Muscle of back (tissue), 11 donors: ENCODE data around the gene MUSK. TPM values are rescaled to one million over a fixed set of nuclear protein-coding genes. Genes with fewer than 3 reads are reported as not detected.

Experiments
- DNase-seq, 3 donors: peaks; one replicate each; pipeline versions ENCODE4 v3.0.0 to v3.0.0-alpha.2; 2013
- polyA plus RNA-seq, 10 donors: library from polyadenylated mRNA; unstranded; fragments of 120-200 nt; gene quantifications; one replicate each; pipeline ENCODE4 v1.2.1, GENCODE V29; 2013; ENCODE audit not compliant: insufficient read length in 10 of 10

MUSK gene
- polyA plus RNA-seq, 10 donors = 7.4 to 19.9 (median 11.2) TPM

GRCh38 chr9:110691002-110691549, 22.5 kb downstream of the MUSK start:
- no peak for DNase-seq

- DNase-seq = peak in 1 of 3 donors; percentile 21
These were observed 27.3 kb downstream of the MUSK start for GRCh38 chr9:110695846-110696245.

DNA sequence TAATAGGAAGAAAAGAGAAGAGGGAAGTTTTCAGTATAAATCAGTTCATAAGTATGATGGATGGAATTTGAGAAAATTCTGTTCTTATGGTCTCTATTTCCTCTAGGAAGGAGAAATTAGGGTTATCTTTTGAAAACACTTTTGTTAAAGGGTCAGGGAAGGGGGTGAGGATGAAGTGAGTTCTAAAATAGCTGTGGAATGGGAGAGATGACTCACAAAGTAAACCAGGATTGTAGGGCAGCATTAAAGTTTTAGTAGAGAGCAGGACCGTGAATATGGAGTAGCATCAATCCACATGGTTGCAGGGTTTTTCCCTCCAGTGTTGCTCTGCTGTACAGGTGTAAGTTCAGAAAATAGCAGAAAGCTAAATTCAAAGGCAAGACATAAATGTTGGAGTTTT, 32.4 kb downstream of the MUSK start:
- DNase-seq = no peak

- DNase-seq = no peak
These were observed 35.1 kb downstream of the MUSK start for GRCh38 chr9:110703669-110704068.

GRCh38 chr9:110707419-110707818, 38.8 kb downstream of the MUSK start:
- DNase-seq = no peak

GRCh38 chr9:110710420-110710819, 41.8 kb downstream of the MUSK start:
- no peak for DNase-seq

GRCh38 chr9:110712955-110713354, 44.4 kb downstream of the MUSK start:
- DNase-seq = peak in 1 of 3 donors; percentile 17

GRCh38 chr9:110714314-110714713, 45.7 kb downstream of the MUSK start:
- no peak for DNase-seq

GRCh38 chr9:110728058-110728457, 59.5 kb downstream of the MUSK start:
- DNase-seq = peak in 1 of 3 donors; percentile 22

- DNase-seq = no peak
These were observed 61.0 kb downstream of the MUSK start for GRCh38 chr9:110729641-110730040.

- DNase-seq = no peak
These were observed 62.9 kb downstream of the MUSK start for GRCh38 chr9:110731437-110732028.

DNA sequence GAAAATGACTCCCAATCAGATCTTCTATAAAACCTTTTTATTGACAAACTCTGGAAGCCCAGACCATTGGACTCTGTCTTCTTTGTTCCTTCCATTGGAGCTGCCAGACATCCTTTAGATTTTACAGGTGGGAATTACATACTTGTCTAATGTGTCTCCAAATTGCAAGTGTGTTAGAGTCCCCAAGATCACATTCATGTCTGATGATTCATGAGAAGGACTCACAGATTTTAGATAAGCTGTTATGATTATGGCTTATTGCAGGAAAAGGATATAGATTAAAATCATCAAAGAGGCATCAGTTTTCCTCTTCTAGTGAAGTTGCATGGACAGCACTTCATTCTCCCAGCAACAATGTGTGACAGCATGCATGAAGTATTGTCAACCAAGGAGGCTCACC, 70.4 kb downstream of the MUSK start:
- no peak for DNase-seq

DNA sequence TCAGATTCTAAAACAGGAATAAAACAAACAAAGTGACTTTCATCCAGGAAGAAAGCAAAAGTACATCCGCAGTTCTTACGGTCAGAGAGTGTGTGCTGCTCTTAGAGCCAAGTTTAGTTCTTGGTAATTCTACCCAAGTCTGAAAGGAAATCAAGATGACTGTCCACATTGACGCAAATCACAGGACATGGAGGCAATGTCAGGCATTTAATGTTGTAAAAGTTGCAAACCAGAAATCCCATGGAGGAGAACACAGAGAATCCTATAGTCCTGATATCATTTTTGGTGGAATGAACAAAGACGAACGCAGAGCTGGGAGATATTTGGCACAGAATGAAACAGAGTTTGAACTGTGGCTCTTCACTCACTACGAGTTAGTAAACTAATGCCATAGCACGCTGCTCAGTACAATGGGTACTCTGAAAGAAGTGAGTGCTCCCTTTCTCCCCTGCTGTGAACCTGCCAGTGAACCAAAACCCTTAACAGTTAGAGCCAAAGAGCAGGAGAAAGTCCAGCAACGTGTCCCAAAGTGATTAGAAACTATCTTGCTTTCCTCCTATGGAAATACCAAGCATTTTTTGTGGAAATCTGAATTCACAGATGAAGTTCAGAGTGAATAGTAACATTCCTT, 74.3 kb downstream of the MUSK start:
- DNase-seq = peak; percentile 62 to 85 (median 63)

- DNase-seq = peak; percentile 54 to 94 (median 76)
These were observed 76.3 kb downstream of the MUSK start for GRCh38 chr9:110744715-110745384.

DNA sequence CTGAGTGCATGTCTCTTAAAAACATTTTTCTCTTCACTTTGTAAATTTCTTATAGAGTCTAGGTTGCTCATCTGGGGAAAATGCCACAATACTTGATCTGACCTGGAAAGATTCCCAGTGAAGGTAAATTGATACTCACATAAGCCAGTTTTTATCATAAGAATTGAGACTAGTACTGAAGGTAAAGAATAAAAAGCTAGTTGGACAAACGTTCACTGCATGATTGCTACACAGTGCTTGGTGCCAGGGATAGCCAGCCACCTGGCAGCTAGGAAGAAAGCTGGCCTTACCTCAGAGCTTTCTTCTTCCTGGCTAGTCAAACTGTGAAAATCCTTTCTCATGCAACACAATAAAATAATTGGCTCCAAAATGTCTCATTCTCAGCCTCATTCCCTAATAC, 77.1 kb downstream of the MUSK start:
- DNase-seq = peak in 2 of 3 donors; percentile 51 to 67

- no peak for DNase-seq
These were observed 77.8 kb downstream of the MUSK start for GRCh38 chr9:110746211-110746930.

DNA sequence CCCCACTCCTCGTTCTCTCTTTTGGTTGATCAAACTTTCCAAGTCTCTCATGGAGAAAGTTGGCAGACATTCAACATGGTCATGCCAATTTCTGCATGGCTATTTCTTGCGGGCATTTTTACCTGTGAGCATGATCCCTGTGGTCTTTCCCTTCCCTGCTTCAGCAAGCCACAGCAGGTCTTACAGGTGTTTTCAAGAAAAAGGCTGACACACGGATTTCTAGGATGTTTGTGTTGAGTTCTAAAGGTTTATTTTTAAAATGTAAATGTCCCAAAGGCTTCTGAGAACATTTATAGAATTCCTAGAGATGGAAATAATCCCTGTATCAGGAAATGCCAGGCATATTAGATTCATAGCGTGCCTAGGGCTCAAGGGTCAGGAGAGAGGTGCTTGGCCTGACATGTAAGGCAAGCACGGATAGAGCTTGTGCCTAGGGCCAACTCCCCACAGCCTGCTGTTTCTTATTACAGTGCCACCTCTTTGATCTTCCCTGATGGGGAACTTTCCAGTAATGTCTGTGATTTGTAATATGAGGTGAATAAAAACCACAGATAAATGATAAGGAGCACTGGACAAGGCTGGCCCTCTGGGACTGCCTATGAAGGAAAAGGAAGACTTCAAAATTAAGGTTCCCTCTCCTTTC, 79.8 kb downstream of the MUSK start:
- DNase-seq = no peak

DNA sequence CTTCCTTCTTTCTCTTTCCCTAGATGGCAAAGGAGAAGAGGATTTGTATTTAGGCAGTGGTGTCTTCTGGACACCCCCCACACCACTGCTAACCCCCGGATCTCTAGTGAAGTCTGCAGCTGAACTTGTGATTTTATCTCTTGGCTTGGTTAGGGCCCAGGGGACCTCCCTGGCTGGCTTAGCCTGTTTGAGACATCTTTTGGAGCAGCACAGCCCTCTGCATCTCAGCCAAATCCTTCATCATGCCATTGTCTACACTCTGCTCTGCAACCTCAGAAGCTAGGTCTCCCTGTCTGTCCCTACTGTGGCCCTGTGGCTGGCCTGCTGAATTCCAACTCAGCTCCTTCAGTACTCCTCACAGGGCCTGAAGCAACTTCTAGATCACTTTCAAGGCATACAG, 81.7 kb downstream of the MUSK start:
- DNase-seq = peak in 2 of 3 donors; percentile 40 to 71

GRCh38 chr9:110751971-110752370, 83.4 kb downstream of the MUSK start:
- DNase-seq = no peak

GRCh38 chr9:110752766-110753165, 84.2 kb downstream of the MUSK start:
- peak in 1 of 3 donors; percentile 83 for DNase-seq

DNA sequence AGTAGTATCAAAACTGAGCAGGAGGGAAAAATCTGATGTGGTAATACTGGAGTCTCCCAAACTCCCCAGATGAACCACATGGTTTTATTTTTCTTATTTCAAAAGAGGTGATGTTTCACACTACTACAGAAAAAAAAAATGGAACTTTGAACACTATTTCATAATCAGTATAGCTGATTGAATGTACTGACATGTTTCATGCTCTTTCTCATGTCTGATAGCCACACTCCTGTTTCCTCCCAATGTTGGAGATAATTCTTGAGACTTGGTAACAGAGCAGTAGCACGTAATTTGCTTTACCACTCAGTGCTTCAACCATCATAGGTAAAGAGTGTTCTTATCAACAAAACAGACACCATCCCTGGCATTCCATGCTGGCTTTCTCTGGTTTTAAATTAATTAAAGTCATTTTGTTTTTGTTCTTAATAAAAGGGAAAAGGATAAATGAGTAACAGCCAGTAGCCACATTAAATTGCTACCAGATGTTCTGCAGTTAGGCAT, 85.2 kb downstream of the MUSK start:
- DNase-seq = no peak

GRCh38 chr9:110755179-110755578, 86.6 kb downstream of the MUSK start:
- DNase-seq = no peak
